Putamen (tissue), 1 donor: ENCODE data around the gene NR2E1.

Source experiments
- DNase-seq: peaks from one replicate; pipeline ENCODE4 v3.0.0-alpha.2; 2016; ENCODE audit warnings: low spot score

The NR2E1 gene

DNA sequence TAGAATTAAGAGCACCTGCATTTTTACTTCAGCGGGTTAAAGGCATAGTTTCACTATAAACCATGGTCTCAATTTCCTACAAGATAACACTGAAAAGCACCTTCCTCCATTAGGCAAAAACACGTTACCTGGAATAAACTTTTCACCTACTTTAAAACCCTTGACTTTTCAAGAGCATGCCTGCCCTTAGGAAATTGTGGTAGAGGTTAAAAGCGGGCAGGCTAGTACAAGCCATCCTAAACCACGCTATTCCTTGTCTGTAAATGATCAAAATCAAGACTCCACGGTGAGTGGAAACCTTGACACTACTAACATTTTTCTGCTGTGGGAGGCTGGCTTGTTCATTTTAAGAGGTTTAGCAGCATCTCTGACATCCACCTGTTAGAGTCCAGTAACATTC lies 43.9 kb downstream of the NR2E1 start:
- no peak for DNase-seq

DNA sequence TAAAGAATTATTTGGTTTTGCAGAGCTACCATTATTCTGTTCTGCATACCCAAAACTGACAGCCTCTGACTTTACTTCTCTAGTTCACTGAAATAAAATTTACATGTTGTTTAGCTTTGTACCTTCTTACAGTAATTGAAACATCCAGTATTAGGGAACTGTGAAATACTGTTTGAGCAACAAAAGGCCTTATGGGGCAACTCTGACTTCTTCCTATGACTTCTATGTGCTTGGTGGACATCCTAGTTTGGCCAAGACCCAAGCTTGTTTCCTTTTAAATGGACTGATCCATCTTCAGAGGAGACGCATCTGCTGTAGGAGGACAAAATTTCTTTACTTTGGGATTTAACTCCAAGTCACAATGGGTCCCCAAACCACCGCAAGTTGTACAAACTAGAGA lies 44.7 kb downstream of the NR2E1 start:
- DNase-seq: no peak

- DNase-seq: no peak
Observed at GRCh38 chr6:108211671-108212070, 45.8 kb downstream of the NR2E1 start.

DNA sequence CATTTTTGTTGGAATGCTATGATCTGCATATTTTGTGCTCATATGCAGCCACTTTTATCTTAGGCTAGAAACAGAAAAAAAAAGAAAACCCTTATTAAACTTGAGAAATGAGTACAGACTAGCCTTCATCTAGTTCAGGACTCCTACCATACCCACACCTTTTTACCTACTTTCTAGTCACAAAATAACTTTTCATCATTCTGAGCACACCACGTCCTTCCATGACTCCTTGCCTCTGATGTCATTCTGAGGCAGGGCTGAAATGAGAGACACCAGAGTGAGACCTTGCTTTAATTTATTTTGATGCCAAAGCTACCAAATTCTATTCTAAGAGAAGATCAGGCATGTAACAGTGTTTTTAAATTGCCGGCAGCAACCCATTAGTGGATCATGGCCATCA lies 56.2 kb downstream of the NR2E1 start:
- DNase-seq: no peak

DNA sequence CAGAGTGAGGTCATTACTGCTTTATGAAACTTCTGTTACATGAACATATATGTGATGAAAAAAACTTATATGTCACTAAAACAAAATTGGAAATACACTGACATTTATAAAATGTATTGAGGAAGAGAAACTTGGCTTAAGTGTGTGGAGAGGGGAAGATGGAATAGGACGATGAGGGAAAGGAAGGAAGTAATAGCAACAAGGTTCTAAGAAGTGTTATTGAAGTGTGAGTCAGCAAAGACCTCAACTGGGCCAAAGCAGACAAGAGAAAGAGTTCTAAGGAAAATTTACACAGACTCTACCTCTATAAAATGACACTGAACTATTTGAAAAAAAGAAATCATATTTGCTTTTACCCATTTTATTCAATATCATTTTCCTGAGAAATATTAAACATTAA lies 56.7 kb downstream of the NR2E1 start:
- no peak for DNase-seq

DNA sequence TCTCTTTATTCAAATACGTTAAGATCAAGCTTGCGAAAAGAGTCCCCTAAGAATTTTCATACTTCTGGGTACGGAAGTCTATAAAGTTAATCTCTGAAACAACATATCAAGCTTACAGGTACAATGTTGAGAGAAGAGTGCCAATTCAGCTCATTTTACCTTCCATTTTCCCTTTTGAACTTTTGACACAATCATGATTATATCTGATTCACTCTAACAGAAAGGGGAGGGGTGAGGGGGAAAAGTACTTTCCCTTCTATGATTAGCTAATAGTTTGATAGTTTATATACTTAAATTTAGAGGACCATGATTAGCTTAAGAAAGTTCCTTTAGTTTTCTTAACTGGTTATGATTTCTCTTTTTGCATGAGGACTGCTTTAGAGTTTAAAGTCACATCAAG lies 61.5 kb downstream of the NR2E1 start:
- no peak for DNase-seq

GRCh38 chr6:108228416-108228815 lies 62.6 kb downstream of the NR2E1 start:
- DNase-seq: no peak

GRCh38 chr6:108235127-108235526 lies 69.3 kb downstream of the NR2E1 start:
- DNase-seq: no peak

- no peak for DNase-seq
Observed at GRCh38 chr6:108236791-108237190, 71.0 kb downstream of the NR2E1 start.

DNA sequence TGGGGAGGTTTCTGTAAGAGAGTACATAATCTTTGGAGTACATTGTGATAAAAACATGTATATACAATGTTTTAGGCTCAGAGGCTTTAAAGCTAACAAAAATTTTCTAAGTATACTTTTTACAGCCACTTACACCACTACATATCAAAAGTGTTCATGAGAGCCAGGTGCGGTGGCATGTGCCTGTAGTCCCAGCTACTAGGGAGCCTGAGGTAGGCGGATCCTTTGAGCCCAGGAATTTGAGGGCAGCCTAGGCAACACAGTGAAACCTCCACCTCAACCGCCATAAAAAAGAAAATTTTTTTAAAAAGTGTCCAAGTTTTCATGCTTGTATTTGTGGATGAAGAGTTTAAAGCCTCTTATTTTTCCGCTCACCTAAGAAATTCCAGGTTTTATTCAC lies 72.5 kb downstream of the NR2E1 start:
- no peak for DNase-seq
